B cell (primary cell): ENCODE measurements around the gene CCDC38. TPM values are rescaled to one million over a fixed set of nuclear protein-coding genes. Genes with fewer than 3 reads are reported as not detected.

Experiments
- ATAC-seq: fragments of 200-7000 bp; cut with Tn5 transposase; one replicate; pipeline ENCODE4 v1.10.0; 2021; ENCODE audit warnings: low read depth, mild to moderate bottlenecking, moderate number of reproducible peaks, moderate library complexity
- CTCF ChIA-PET: fragments of 350-600 bp; sonication (Branson Sonifier 250); formaldehyde crosslinking; loops from one replicate; lab custom pipeline; 2021; ENCODE audit warnings: antibody characterized with exemption, inconsistent platforms; lab: Charles Lee
- POLR2A ChIA-PET: fragments of 350-600 bp; sonication (Branson Sonifier 250); formaldehyde crosslinking; loops from one replicate; lab custom pipeline; 2021; ENCODE audit warnings: antibody characterized with exemption; lab: Charles Lee
- DNase-seq: peaks from one replicate; pipeline ENCODE4 v3.0.0; 2013
- H2AFZ ChIP-seq: 2 replicates; pipeline ENCODE4 v1.6.1; 2012; ENCODE audit warnings: mild to moderate bottlenecking, low read depth, low read length; ENCODE audit not compliant: insufficient read depth, poor library complexity, severe bottlenecking
- H3K27ac ChIP-seq, 2 donors: 1 replicate in 1 of 2; 2 replicates in 1 of 2; pipeline ENCODE4 v1.5.1; 2012 to 2013; ENCODE audit warnings: low read length in 2 of 2, mild to moderate bottlenecking in 2 of 2, moderate library complexity in 1 of 2
- H3K27me3 ChIP-seq, 4 experiments: fragments of 200-600 bp in 1 of 4; sonication (generic) in 1 of 4; replicated peaks in 1 of 4; 1 replicate in 2 of 4; 2 replicates in 2 of 4; pipeline versions ENCODE4 v1.6.1 to v1.7.0; 2013 to 2016; ENCODE audit warnings: low read length in 3 of 4, mild to moderate bottlenecking in 2 of 4, mixed read lengths in 1 of 4, moderate library complexity in 1 of 4; ENCODE audit not compliant: insufficient read depth in 4 of 4, control insufficient read depth in 3 of 4; ENCODE audit errors: control extremely low read depth in 1 of 4
- H3K36me3 ChIP-seq, 2 experiments: replicated peaks in 1 of 2; 1 replicate in 1 of 2; 2 replicates in 1 of 2; pipeline versions ENCODE4 v1.6.1 to v1.7.1; 2013; ENCODE audit warnings: low read length in 1 of 2; ENCODE audit not compliant: insufficient read depth in 2 of 2, control insufficient read depth in 1 of 2; ENCODE audit errors: control extremely low read depth in 1 of 2, extremely low read depth in 1 of 2
- H3K4me1 ChIP-seq, 2 donors: fragments of 200-600 bp in 1 of 2; sonication (generic) in 1 of 2; 1 replicate in 1 of 2; 2 replicates in 1 of 2; pipeline versions ENCODE4 v1.5.1 to v1.6.1; 2013 to 2017; ENCODE audit warnings: low read length in 2 of 2; ENCODE audit not compliant: control insufficient read depth in 2 of 2, insufficient read depth in 2 of 2
- H3K4me2 ChIP-seq: replicated peaks from 2 replicates; pipeline ENCODE3; 2012; ENCODE audit warnings: mild to moderate bottlenecking, low read depth, low read length; ENCODE audit not compliant: poor library complexity, severe bottlenecking
- H3K4me3 ChIP-seq, 5 experiments: fragments of 200-600 bp in 1 of 5; sonication (generic) in 1 of 5; 1 replicate in 3 of 5; 2 replicates in 2 of 5; pipeline versions ENCODE4 v1.5.1 to v1.7.0; 2011 to 2016; ENCODE audit warnings: low read length in 4 of 5, mild to moderate bottlenecking in 4 of 5, low read depth in 2 of 5, control low read depth in 1 of 5, moderate library complexity in 1 of 5; ENCODE audit not compliant: insufficient read depth in 1 of 5; ENCODE audit errors: control extremely low read depth in 1 of 5, extremely low read depth in 1 of 5
- H3K79me2 ChIP-seq: fragments of 200-600 bp; sonication (generic); one replicate; pipeline ENCODE4 v1.6.0; 2016; ENCODE audit warnings: low read length; ENCODE audit not compliant: control insufficient read depth, insufficient read depth
- H3K9ac ChIP-seq: fragments of 200-600 bp; sonication (generic); 2 replicates; pipeline ENCODE4 v1.6.1; 2017; ENCODE audit warnings: mild to moderate bottlenecking, low read length, moderate library complexity
- H3K9me3 ChIP-seq, 3 donors: one replicate each; pipeline versions ENCODE4 v1.6.1 to v1.7.1; 2013; ENCODE audit warnings: low read length in 2 of 3; ENCODE audit not compliant: control insufficient read depth in 2 of 3, insufficient read depth in 1 of 3; ENCODE audit errors: control extremely low read depth in 1 of 3
- H4K20me1 ChIP-seq: 2 replicates; pipeline ENCODE4 v1.6.0; 2012; ENCODE audit warnings: mild to moderate bottlenecking, low read length; ENCODE audit not compliant: insufficient read depth, control insufficient read depth, poor library complexity, severe bottlenecking
- H3K27ac Mint-ChIP-seq: one replicate; pipeline ENCODE4 v1.8.0; 2021; ENCODE audit warnings: mixed read lengths
- H3K27me3 Mint-ChIP-seq: one replicate; pipeline ENCODE4 v1.8.0; 2021; ENCODE audit warnings: mixed read lengths
- H3K4me1 Mint-ChIP-seq: one replicate; pipeline ENCODE4 v1.8.0; 2021; ENCODE audit warnings: mixed read lengths
- H3K4me3 Mint-ChIP-seq: one replicate; pipeline ENCODE4 v1.8.0; 2021; ENCODE audit warnings: mixed read lengths
- H3K9me3 Mint-ChIP-seq: one replicate; pipeline ENCODE4 v1.8.0; 2022; ENCODE audit warnings: mixed read lengths; ENCODE audit not compliant: insufficient read depth
- EZH2 ChIP-seq: IDR thresholded peaks from 2 replicates; pipeline ENCODE4 v1.6.1; 2012; ENCODE audit warnings: borderline replicate concordance, low read depth, mild to moderate bottlenecking, moderate library complexity, low read length; ENCODE audit not compliant: insufficient read depth, poor library complexity, severe bottlenecking
- WGBS: methylation state at CpG from one replicate; pipeline ENCODE4 v1.1.5; 2013; ENCODE audit warnings: missing lambda C conversion rate; ENCODE audit not compliant: insufficient coverage; 5-methylcytosine and 5-hydroxymethylcytosine counted together
- intact Hi-C: fragments of 100-400 bp; cut with micrococcal nuclease; formaldehyde crosslinking; loops from one replicate; pipeline ENCODE4 v1.10.0; 2022
- polyA plus RNA-seq: library from polyadenylated mRNA; depleted of rRNA; stranded (reverse); fragments of >200 nt; gene quantifications from 2 replicates; pipeline ENCODE4 v1.2.3, GENCODE V29; 2012
- total RNA-seq, 2 donors: library from RNA; stranded (reverse); fragments of 120-200 nt in 1 of 2; gene quantifications; 1 replicate in 1 of 2; 2 replicates in 1 of 2; pipeline versions ENCODE4 v1.2.3 to v1.2.4, GENCODE V29; 2013 to 2022
- TF ChIP-seq, protein P1 (sequence below): fragments of 200-600 bp; IDR thresholded peaks from one replicate; pipeline ENCODE4 v1.8.0; 2022; ENCODE audit warnings: antibody characterized with exemption, mild to moderate bottlenecking

CCDC38 gene
- total and polyA plus RNA-seq, 2 donors (not counting 1 experiment from before 2014, with no cell fraction given) = 1.3 TPM; not detected in 1

- intact Hi-C loops = loop anchor here (10.0 kb wide), 1 partner anchor 541 kb away; the partner anchor contains the start of gene CDK17
- H3K27me3 Mint-ChIP-seq = no peaks in the 10 kb centered on the region
These were observed 79.1 kb downstream of the CCDC38 start for GRCh38 chr12:95863337-95863736.

GRCh38 chr12:95862038-95862437 is 80.4 kb downstream of the CCDC38 start:
- no peak for ATAC-seq
- no peak overlapping the region for H3K4me2 ChIP-seq
- Mint-ChIP-seq H3K27me3 (peaks cover 4% of the 10 kb centered on the region), H3K4me1 (peaks cover 15% of the 10 kb centered on the region), H3K4me3 (no peak overlapping the region), H3K9me3 (no peaks in the 10 kb centered on the region), H3K27ac (no peak overlapping the region)
- H3K36me3 ChIP-seq = peaks cover 2 to 47% of the 10 kb centered on the region in 2 experiments
- no peak overlapping the region for H3K27ac ChIP-seq
- no peak overlapping the region for H2AFZ ChIP-seq
- peaks cover 49% of the 10 kb centered on the region for H3K79me2 ChIP-seq
- no peak for DNase-seq
- POLR2A ChIA-PET = no interaction called here
- WGBS = no CpG with 5 or more reads among the region's 3 CpGs
- H3K9me3 ChIP-seq = no peaks in the 10 kb centered on the region
- no peak overlapping the region for H3K9ac ChIP-seq
- intact Hi-C loops = loop anchor here (10.0 kb wide), 1 partner anchor 543 kb away; the partner anchor contains the start of gene CDK17
- CTCF ChIA-PET = no interaction called here
- no peaks in the 10 kb centered on the region for H4K20me1 ChIP-seq
- no peak for TF ChIP-seq EZH2
- TF ChIP-seq, protein P1, sequence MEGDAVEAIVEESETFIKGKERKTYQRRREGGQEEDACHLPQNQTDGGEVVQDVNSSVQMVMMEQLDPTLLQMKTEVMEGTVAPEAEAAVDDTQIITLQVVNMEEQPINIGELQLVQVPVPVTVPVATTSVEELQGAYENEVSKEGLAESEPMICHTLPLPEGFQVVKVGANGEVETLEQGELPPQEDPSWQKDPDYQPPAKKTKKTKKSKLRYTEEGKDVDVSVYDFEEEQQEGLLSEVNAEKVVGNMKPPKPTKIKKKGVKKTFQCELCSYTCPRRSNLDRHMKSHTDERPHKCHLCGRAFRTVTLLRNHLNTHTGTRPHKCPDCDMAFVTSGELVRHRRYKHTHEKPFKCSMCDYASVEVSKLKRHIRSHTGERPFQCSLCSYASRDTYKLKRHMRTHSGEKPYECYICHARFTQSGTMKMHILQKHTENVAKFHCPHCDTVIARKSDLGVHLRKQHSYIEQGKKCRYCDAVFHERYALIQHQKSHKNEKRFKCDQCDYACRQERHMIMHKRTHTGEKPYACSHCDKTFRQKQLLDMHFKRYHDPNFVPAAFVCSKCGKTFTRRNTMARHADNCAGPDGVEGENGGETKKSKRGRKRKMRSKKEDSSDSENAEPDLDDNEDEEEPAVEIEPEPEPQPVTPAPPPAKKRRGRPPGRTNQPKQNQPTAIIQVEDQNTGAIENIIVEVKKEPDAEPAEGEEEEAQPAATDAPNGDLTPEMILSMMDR = no peak
- H3K4me1 ChIP-seq = peaks cover 24 to 28% of the 10 kb centered on the region in 2 donors
- no peaks in the 10 kb centered on the region for H3K27me3 ChIP-seq
- no peak overlapping the region for H3K4me3 ChIP-seq

More at GRCh38 chr12:95863337-95863736, 79.1 kb downstream of the CCDC38 start:
- no peak overlapping the region for H3K4me2 ChIP-seq
- no peak overlapping the region for H2AFZ ChIP-seq
- H3K4me3 ChIP-seq = no peak overlapping the region
- H4K20me1 ChIP-seq = no peaks in the 10 kb centered on the region
- H3K4me1 ChIP-seq = peaks cover 18% of the 10 kb centered on the region in 2 donors
- ATAC-seq = no peak
- peaks cover 49% of the 10 kb centered on the region for H3K79me2 ChIP-seq
- CTCF ChIA-PET = interaction anchor here (0.5 kb wide), 1 partner anchor 790 kb away, joined by 6 read pairs; the partner anchor contains the start of gene NR2C1
- no peaks in the 10 kb centered on the region for H3K9me3 Mint-ChIP-seq
- H3K9me3 ChIP-seq = no peaks in the 10 kb centered on the region
- H3K27me3 ChIP-seq = no peaks in the 10 kb centered on the region
- no peak overlapping the region for H3K27ac ChIP-seq
- TF ChIP-seq, protein P1 = no peak
- TF ChIP-seq EZH2 = no peak
- peaks cover 18% of the 10 kb centered on the region for H3K4me1 Mint-ChIP-seq
- H3K9ac ChIP-seq = no peak overlapping the region
- DNase-seq = no peak
- no peak overlapping the region for H3K27ac Mint-ChIP-seq
- H3K36me3 ChIP-seq = peaks cover 2 to 47% of the 10 kb centered on the region in 2 experiments
- H3K4me3 Mint-ChIP-seq = no peak overlapping the region
- POLR2A ChIA-PET = no interaction called here
